Endothelial cell of umbilical vein (primary cell): ENCODE data around the gene BRME1. TPM values are rescaled to one million over a fixed set of nuclear protein-coding genes. Genes with fewer than 3 reads are reported as not detected.

Experiments used
- BruUV-seq: library from RNA; stranded (reverse); fragments of 400-500 nt; replicated peaks from 2 replicates; lab custom pipeline; 2021; lab: Mats Ljungman, UMichigan
- CTCF ChIA-PET: fragments of 300-600, 350-600 bp; sonication (Branson Sonifier 250); formaldehyde crosslinking; loops from one replicate; lab custom pipeline; 2021; ENCODE audit warnings: antibody characterized with exemption, inconsistent platforms; lab: Charles Lee
- POLR2A ChIA-PET: fragments of 300-600, 350-600 bp; sonication (Branson Sonifier 250); formaldehyde crosslinking; loops from one replicate; lab custom pipeline; 2021; ENCODE audit warnings: antibody characterized with exemption, inconsistent platforms; lab: Charles Lee
- DNase-seq: peaks from one replicate; pipeline ENCODE4 v3.0.0-alpha.2; 2011; ENCODE audit warnings: low read depth, low spot score
- FAIRE-seq: peaks from 2 replicates; lab custom pipeline; 2011; peaks lifted over from hg19 to GRCh38; lab: Jason Lieb, UNC
- H2AFZ ChIP-seq: 2 replicates; pipeline ENCODE4 v1.6.0; 2012; ENCODE audit warnings: low read depth, low read length, control low read depth, inconsistent platforms
- H3K27ac ChIP-seq: 2 replicates; pipeline ENCODE4 v1.5.1; 2011; ENCODE audit warnings: low read depth, mild to moderate bottlenecking, control low read depth, low read length, moderate library complexity; ENCODE audit not compliant: insufficient read depth
- H3K27me3 ChIP-seq, 2 experiments: 2 replicates each; pipeline versions ENCODE4 v1.6.0 to v1.6.1; 2011; ENCODE audit warnings: low read length in 2 of 2, mixed read lengths in 1 of 2; ENCODE audit not compliant: control insufficient read depth in 2 of 2, insufficient read depth in 2 of 2
- H3K36me3 ChIP-seq, 2 experiments: 2 replicates in 1 of 2; 3 replicates in 1 of 2; pipeline ENCODE4 v1.5.1; 2011; ENCODE audit warnings: low read length in 2 of 2, mild to moderate bottlenecking in 1 of 2, moderate library complexity in 1 of 2; ENCODE audit not compliant: control insufficient read depth in 2 of 2, insufficient read depth in 2 of 2; ENCODE audit errors: extremely low read depth in 1 of 2
- H3K4me1 ChIP-seq: 3 replicates; pipeline ENCODE4 v1.5.1; 2011; ENCODE audit warnings: mild to moderate bottlenecking, low read length; ENCODE audit not compliant: control insufficient read depth, insufficient read depth; ENCODE audit errors: extremely low read depth
- H3K4me2 ChIP-seq: 2 replicates; pipeline ENCODE4 v1.6.1; 2011; ENCODE audit warnings: low read length, control low read depth, mixed read lengths; ENCODE audit not compliant: insufficient read depth
- H3K4me3 ChIP-seq, 3 experiments: fragments of 200-600 bp in 1 of 3; sonication (generic), shearing (Covaris generic) in 1 of 3; replicated peaks in 1 of 3; 2 replicates each; pipeline ENCODE4 v1.5.1; 2011 to 2016; ENCODE audit warnings: control low read depth in 3 of 3, low read length in 3 of 3, mild to moderate bottlenecking in 2 of 3, inconsistent platforms in 1 of 3, low read depth in 1 of 3, moderate library complexity in 1 of 3; ENCODE audit not compliant: insufficient read depth in 1 of 3
- H3K79me2 ChIP-seq: 2 replicates; pipeline ENCODE4 v1.6.0; 2012; ENCODE audit warnings: low read length, inconsistent platforms; ENCODE audit not compliant: control insufficient read depth, insufficient read depth
- H3K9ac ChIP-seq: replicated peaks from 2 replicates; pipeline ENCODE3; 2011; ENCODE audit warnings: low read length, control low read depth; ENCODE audit not compliant: insufficient read depth; ENCODE audit errors: extremely low read depth
- H3K9me1 ChIP-seq: replicated peaks from 3 replicates; pipeline ENCODE4 v1.6.0; 2011; ENCODE audit warnings: mild to moderate bottlenecking, low read length; ENCODE audit not compliant: control insufficient read depth, insufficient read depth; ENCODE audit errors: extremely low read depth
- H3K9me3 ChIP-seq: replicated peaks from 2 replicates; pipeline ENCODE4 v1.5.1; 2012; ENCODE audit warnings: low read length, inconsistent platforms; ENCODE audit not compliant: control insufficient read depth, insufficient read depth
- H4K20me1 ChIP-seq: replicated peaks from 2 replicates; pipeline ENCODE3; 2011; ENCODE audit warnings: mild to moderate bottlenecking, low read length; ENCODE audit not compliant: control insufficient read depth, insufficient read depth; ENCODE audit errors: extremely low read depth
- EZH2 ChIP-seq: IDR thresholded peaks from 2 replicates; pipeline ENCODE4 v1.6.1; 2012; ENCODE audit warnings: borderline replicate concordance, low read depth, mild to moderate bottlenecking, moderate library complexity, low read length, inconsistent platforms; ENCODE audit not compliant: severe bottlenecking
- FOS ChIP-seq: IDR thresholded peaks from 2 replicates; pipeline ENCODE4 v1.6.1; 2011; ENCODE audit warnings: mild to moderate bottlenecking, low read length, moderate library complexity, borderline replicate concordance; ENCODE audit not compliant: insufficient read depth
- GATA2 ChIP-seq: IDR thresholded peaks from 2 replicates; pipeline ENCODE4 v1.7.0; 2011; ENCODE audit warnings: low read depth, mild to moderate bottlenecking, moderate library complexity, mixed read lengths, low read length; ENCODE audit not compliant: insufficient read length, insufficient read depth
- JUN ChIP-seq: IDR thresholded peaks from 2 replicates; pipeline ENCODE4 v1.6.1; 2011; ENCODE audit warnings: borderline replicate concordance, low read depth; ENCODE audit not compliant: insufficient read length, insufficient read depth
- MAX ChIP-seq: IDR thresholded peaks from 2 replicates; pipeline ENCODE4 v1.6.1; 2011; ENCODE audit not compliant: insufficient read depth, insufficient read length
- POLR2A ChIP-seq: IDR thresholded peaks from 2 replicates; pipeline ENCODE4 v1.6.1; 2012; ENCODE audit warnings: low read depth, mild to moderate bottlenecking, control low read depth, low read length
- POLR2AphosphoS5 ChIP-seq: IDR thresholded peaks from 2 replicates; pipeline ENCODE4 v1.6.1; 2012; ENCODE audit warnings: low read depth, mild to moderate bottlenecking, control low read depth, low read length, moderate library complexity; ENCODE audit not compliant: insufficient read depth
- dilution Hi-C: fragments of 300-500 bp; cut with MboI; formaldehyde crosslinking; loops from one replicate; pipeline ENCODE4 v1.15.0; 2019; ENCODE audit warnings: low sequenced_read_pairs; ENCODE audit not compliant: extremely low pct_ligation_motif_present
- intact Hi-C: fragments of 100-400 bp; cut with micrococcal nuclease; formaldehyde crosslinking; loops from one replicate; pipeline ENCODE4 v1.10.0; 2022
- polyA plus RNA-seq, 4 experiments: library from polyadenylated mRNA; depleted of rRNA in 3 of 4; stranded (reverse) in 3 of 4; unstranded in 1 of 4; fragments of >200 nt; gene quantifications; 2 replicates each; pipeline versions ENCODE4 v1.2.1 to v1.2.3, GENCODE V29; 2011 to 2012; ENCODE audit warnings: missing spikeins in 1 of 4
- total RNA-seq: library from RNA; stranded (reverse); gene quantifications from 2 replicates; pipeline ENCODE4 v1.2.3, GENCODE V29; 2021
- TF ChIP-seq, protein P1 (sequence below), 2 donors: IDR thresholded peaks; 1 replicate in 1 of 2; 2 replicates in 1 of 2; pipeline ENCODE4 v1.5.1; 2011; ENCODE audit warnings: low read length in 2 of 2, mild to moderate bottlenecking in 2 of 2, moderate library complexity in 2 of 2, control low read depth in 1 of 2, inconsistent platforms in 1 of 2, low read depth in 1 of 2; ENCODE audit not compliant: insufficient read depth in 1 of 2; ENCODE audit errors: extremely low read depth in 1 of 2

Gene BRME1
- total and polyA plus RNA-seq, 2 donors (not counting 3 experiments of a cell fraction or from before 2014, with no cell fraction given), result 0.69 to 2.5 TPM

GRCh38 chr19:13873834-13874515 is 31.9 kb downstream of the BRME1 start:
- Histone ChIP-seq H4K20me1 (no peaks in the 10 kb centered on the region), H3K4me3 (no peak overlapping the region), H3K79me2 (no peaks in the 10 kb centered on the region), H3K27me3 (no peaks in the 10 kb centered on the region), H3K9ac (no peak overlapping the region), H3K9me1 (no peaks in the 10 kb centered on the region), H2AFZ (no peak overlapping the region), H3K27ac (no peak overlapping the region), H3K4me1 (no peaks in the 10 kb centered on the region), H3K4me2 (no peak overlapping the region), H3K9me3 (no peaks in the 10 kb centered on the region), H3K36me3 (no peaks in the 10 kb centered on the region)
- TF ChIP-seq POLR2AphosphoS5, result no peak
- no peak for TF ChIP-seq FOS
- no peak for TF ChIP-seq JUN
- no peak for TF ChIP-seq EZH2
- TF ChIP-seq POLR2A, result no peak
- TF ChIP-seq MAX, result no peak
- TF ChIP-seq GATA2, result no peak
- TF ChIP-seq, protein P1, sequence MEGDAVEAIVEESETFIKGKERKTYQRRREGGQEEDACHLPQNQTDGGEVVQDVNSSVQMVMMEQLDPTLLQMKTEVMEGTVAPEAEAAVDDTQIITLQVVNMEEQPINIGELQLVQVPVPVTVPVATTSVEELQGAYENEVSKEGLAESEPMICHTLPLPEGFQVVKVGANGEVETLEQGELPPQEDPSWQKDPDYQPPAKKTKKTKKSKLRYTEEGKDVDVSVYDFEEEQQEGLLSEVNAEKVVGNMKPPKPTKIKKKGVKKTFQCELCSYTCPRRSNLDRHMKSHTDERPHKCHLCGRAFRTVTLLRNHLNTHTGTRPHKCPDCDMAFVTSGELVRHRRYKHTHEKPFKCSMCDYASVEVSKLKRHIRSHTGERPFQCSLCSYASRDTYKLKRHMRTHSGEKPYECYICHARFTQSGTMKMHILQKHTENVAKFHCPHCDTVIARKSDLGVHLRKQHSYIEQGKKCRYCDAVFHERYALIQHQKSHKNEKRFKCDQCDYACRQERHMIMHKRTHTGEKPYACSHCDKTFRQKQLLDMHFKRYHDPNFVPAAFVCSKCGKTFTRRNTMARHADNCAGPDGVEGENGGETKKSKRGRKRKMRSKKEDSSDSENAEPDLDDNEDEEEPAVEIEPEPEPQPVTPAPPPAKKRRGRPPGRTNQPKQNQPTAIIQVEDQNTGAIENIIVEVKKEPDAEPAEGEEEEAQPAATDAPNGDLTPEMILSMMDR (IDR thresholded peaks at IDR 0.05; ENCODE audit: extremely low read depth in 1 of 2, insufficient read depth in 1 of 2, low read depth in 1 of 2, low read length in 2 of 2), result no peak
- no peak for FAIRE-seq
- CTCF ChIA-PET, result interaction anchor here (1.7 kb wide), 1 partner anchor 12 kb away, joined by 7 read pairs; no protein-coding TSS in a partner anchor
- POLR2A ChIA-PET, result interaction anchor here (0.6 kb wide), 1 partner anchor 98 kb away, joined by 9 read pairs; no protein-coding TSS in a partner anchor
- BruUV-seq, result no TSS peak
- intact Hi-C loops, result no loop called here
- dilution Hi-C loops, result no loop called here
- no peak for DNase-seq
